ENCODE results near the gene TAF1B. TPM values are rescaled to one million over a fixed set of nuclear protein-coding genes. Genes with fewer than 3 reads are reported as not detected.
A peak's percentile ranks its signal among the peaks of the same experiment; 100 is the strongest.

TAF1B gene
- total RNA-seq, 1 experiment from 2014 or later: 24.8 TPM

GRCh38 chr2:9814129-9814868 is 29.0 kb upstream of the TAF1B start:
- Histone ChIP-seq H3F3A (ENCODE audit: insufficient read depth, low read depth) (peaks cover 18% of the 10 kb centered on the region; the same call in 1 of the 2 replicates), H3K36me3 (ENCODE audit: low read depth) (no peaks in the 10 kb centered on the region), H3K9me2 (ENCODE audit: insufficient read depth) (no peaks in the 10 kb centered on the region), H3K27me3 (ENCODE audit: insufficient read depth, low read depth) (no peaks in the 10 kb centered on the region), H3K4me1 (replicated peaks; ENCODE audit: insufficient read depth) (peaks cover 48% of the 10 kb centered on the region), H3K79me2 (ENCODE audit: low read depth) (no peaks in the 10 kb centered on the region), H2AFZ (peak overlapping the region; percentile 41), H3K4me3 (no peak overlapping the region), H3K27ac (no peak overlapping the region), H3K9me3 (ENCODE audit: insufficient read depth, low read depth) (no peaks in the 10 kb centered on the region), H4K20me1 (ENCODE audit: insufficient read depth) (no peaks in the 10 kb centered on the region), H3K4me2 (peak overlapping the region; percentile 69)
- POLR2A ChIA-PET (ENCODE audit: unreplicated experiment): no interaction called here
- TF ChIP-seq EZH2 (IDR thresholded peaks at IDR 0.05; ENCODE audit: low read depth) (no peak), CTCF (conservative IDR thresholded peaks at IDR 0.05) (peak; percentile 54; the same call in 1 of the 2 replicates)
- CTCF ChIA-PET: interaction anchor here (0.5 to 0.8 kb wide), 3 partner anchors 63 to 128 kb away, joined by 3 to 10 read pairs (median 3); no protein-coding TSS in a partner anchor
- intact Hi-C loops (cut with micrococcal nuclease; ENCODE audit: unreplicated experiment): loop anchor here (1.0 to 5.0 kb wide), 2 partner anchors 100 to 128 kb away; no protein-coding TSS in a partner anchor
- no peak for DNase-seq
- no TSS peak for BruUV-seq (replicated peaks)

- Histone ChIP-seq H4K20me1 (ENCODE audit: insufficient read depth) (no peaks in the 10 kb centered on the region), H3K36me3 (ENCODE audit: low read depth) (no peaks in the 10 kb centered on the region), H2AFZ (no peak overlapping the region), H3K4me2 (no peak overlapping the region), H3K9me2 (ENCODE audit: insufficient read depth) (no peaks in the 10 kb centered on the region), H3K27ac (no peak overlapping the region), H3K79me2 (ENCODE audit: low read depth) (no peaks in the 10 kb centered on the region), H3K4me3 (no peak overlapping the region), H3K4me1 (replicated peaks; ENCODE audit: insufficient read depth) (peaks cover 48% of the 10 kb centered on the region), H3K9me3 (ENCODE audit: insufficient read depth, low read depth) (no peaks in the 10 kb centered on the region), H3K27me3 (ENCODE audit: insufficient read depth, low read depth) (no peaks in the 10 kb centered on the region), H3F3A (ENCODE audit: insufficient read depth, low read depth) (peaks cover 18% of the 10 kb centered on the region; the same call in 1 of the 2 replicates)
- intact Hi-C loops (cut with micrococcal nuclease; ENCODE audit: unreplicated experiment): no loop called here
- ChIA-PET CTCF (interaction anchor here (0.6 to 0.8 kb wide), 2 partner anchors 28 to 127 kb away, joined by 3 to 4 read pairs; no protein-coding TSS in a partner anchor), POLR2A (ENCODE audit: unreplicated experiment) (no interaction called here)
- DNase-seq: no peak
- TF ChIP-seq CTCF (conservative IDR thresholded peaks at IDR 0.05) (no peak), EZH2 (IDR thresholded peaks at IDR 0.05; ENCODE audit: low read depth) (no peak)
- BruUV-seq (replicated peaks): no TSS peak
Measured at GRCh38 chr2:9815076-9815475, 28.2 kb upstream of the TAF1B start.

GRCh38 chr2:9815844-9816279 is 27.4 kb upstream of the TAF1B start:
- CTCF ChIA-PET: interaction anchor here (0.6 kb wide), 1 partner anchor 29 kb away, joined by 4 read pairs; no protein-coding TSS in a partner anchor
- Histone ChIP-seq H3K27ac (no peak overlapping the region), H4K20me1 (ENCODE audit: insufficient read depth) (no peaks in the 10 kb centered on the region), H3K9me3 (ENCODE audit: insufficient read depth, low read depth) (no peaks in the 10 kb centered on the region), H3F3A (ENCODE audit: insufficient read depth, low read depth) (peaks cover 18% of the 10 kb centered on the region; the same call in 1 of the 2 replicates), H3K79me2 (ENCODE audit: low read depth) (no peaks in the 10 kb centered on the region), H3K4me1 (replicated peaks; ENCODE audit: insufficient read depth) (peaks cover 52% of the 10 kb centered on the region), H3K9me2 (ENCODE audit: insufficient read depth) (no peaks in the 10 kb centered on the region), H3K4me3 (no peak overlapping the region), H3K4me2 (no peak overlapping the region), H2AFZ (no peak overlapping the region), H3K27me3 (ENCODE audit: insufficient read depth, low read depth) (no peaks in the 10 kb centered on the region), H3K36me3 (ENCODE audit: low read depth) (no peaks in the 10 kb centered on the region)
- no peak for DNase-seq
- intact Hi-C loops (cut with micrococcal nuclease; ENCODE audit: unreplicated experiment): no loop called here
- TF ChIP-seq CTCF (conservative IDR thresholded peaks at IDR 0.05): no peak
- TF ChIP-seq EZH2 (IDR thresholded peaks at IDR 0.05; ENCODE audit: low read depth): no peak
- BruUV-seq (replicated peaks): no TSS peak
- POLR2A ChIA-PET (ENCODE audit: unreplicated experiment): no interaction called here
